HEK293T (cell line): ENCODE measurements around the gene SLC26A1.

ENCODE experiments used
- BHLHE40 ChIP-seq: fragments of 450-650 bp; IDR thresholded peaks from 2 replicates; pipeline ENCODE4 v1.6.1; 2016; ENCODE audit warnings: mild to moderate bottlenecking, moderate library complexity, borderline replicate concordance
- FOXK2 ChIP-seq: fragments of 450-650 bp; IDR thresholded peaks from 2 replicates; pipeline ENCODE4 v1.6.1; 2016; ENCODE audit warnings: mild to moderate bottlenecking
- FOXM1 ChIP-seq: fragments of 450-650 bp; IDR thresholded peaks from 2 replicates; pipeline ENCODE4 v1.6.1; 2017; ENCODE audit warnings: mild to moderate bottlenecking, borderline replicate concordance
- HDGF ChIP-seq: fragments of 450-650 bp; IDR thresholded peaks from 2 replicates; pipeline ENCODE4 v1.6.1; 2017; ENCODE audit warnings: antibody characterized with exemption, borderline replicate concordance
- LEF1 ChIP-seq: fragments of 450-650 bp; IDR thresholded peaks from 2 replicates; pipeline ENCODE4 v1.6.1; 2017; ENCODE audit warnings: mild to moderate bottlenecking, borderline replicate concordance
- SP1 ChIP-seq: fragments of 450-650 bp; IDR thresholded peaks from 2 replicates; pipeline ENCODE4 v1.6.1; 2017
- TARDBP ChIP-seq: fragments of 450-650 bp; IDR thresholded peaks from 2 replicates; pipeline ENCODE4 v1.6.1; 2016

- TF ChIP-seq FOXM1 (no peak), HDGF (no peak), SP1 (no peak), BHLHE40 (no peak), FOXK2 (no peak), LEF1 (no peak), TARDBP (no peak)
These were observed 5.0 kb upstream of the SLC26A1 start for GRCh38 chr4:998096-998691.
